HG03064 (cell line): ENCODE measurements around the gene ING4.

ENCODE experiments used
- ATAC-seq: cut with Tn5 transposase; IDR thresholded peaks from one replicate; pipeline ENCODE4 v1.9.1; 2021; ENCODE audit warnings: low read depth; ENCODE audit not compliant: unreplicated experiment

Gene ING4

GRCh38 chr12:6612247-6612646, 50.7 kb downstream of the ING4 start:
- no peak for ATAC-seq

- no peak for ATAC-seq
Observed at GRCh38 chr12:6608592-6609281, 54.2 kb downstream of the ING4 start.

GRCh38 chr12:6607751-6608591, 54.9 kb downstream of the ING4 start:
- no peak for ATAC-seq

GRCh38 chr12:6606331-6607131, 56.4 kb downstream of the ING4 start:
- ATAC-seq = no peak

- no peak for ATAC-seq
Observed at GRCh38 chr12:6605421-6606330, 57.2 kb downstream of the ING4 start.

GRCh38 chr12:6604259-6605029, 58.5 kb downstream of the ING4 start:
- no peak for ATAC-seq

- no peak for ATAC-seq
Observed at GRCh38 chr12:6603095-6603567, 59.8 kb downstream of the ING4 start.

GRCh38 chr12:6602526-6602925, 60.4 kb downstream of the ING4 start:
- no peak for ATAC-seq
